Astrocyte (in vitro differentiated cells and primary cell): Measurements from ENCODE around the gene MRPL14. TPM values are rescaled to one million over a fixed set of nuclear protein-coding genes. Genes with fewer than 3 reads are reported as not detected.

Source experiments
- DNase-seq: peaks from one replicate; pipeline ENCODE4 v3.0.0-alpha.2; 2010; ENCODE audit warnings: low read depth
- FAIRE-seq: peaks from 2 replicates; lab custom pipeline; 2011; peaks lifted over from hg19 to GRCh38; lab: Jason Lieb, UNC
- H2AFZ ChIP-seq: 2 replicates; pipeline ENCODE4 v1.6.0; 2012; ENCODE audit warnings: low read depth, low read length, inconsistent platforms
- H3K27ac ChIP-seq: 2 replicates; pipeline ENCODE4 v1.5.1; 2011; ENCODE audit warnings: low read depth, low read length, inconsistent platforms
- H3K27me3 ChIP-seq: 2 replicates; pipeline ENCODE4 v1.6.0; 2011; ENCODE audit warnings: low read length, inconsistent platforms; ENCODE audit not compliant: insufficient read depth
- H3K36me3 ChIP-seq: 2 replicates; pipeline ENCODE4 v1.5.1; 2011; ENCODE audit warnings: low read length, inconsistent platforms; ENCODE audit not compliant: insufficient read depth
- H3K4me1 ChIP-seq: 2 replicates; pipeline ENCODE4 v1.5.1; 2011; ENCODE audit warnings: low read length, inconsistent platforms; ENCODE audit not compliant: insufficient read depth
- H3K4me2 ChIP-seq: 2 replicates; pipeline ENCODE4 v1.6.0; 2012; ENCODE audit warnings: low read length, inconsistent platforms
- H3K4me3 ChIP-seq: 2 replicates; pipeline ENCODE4 v1.5.1; 2011; ENCODE audit warnings: low read depth, mild to moderate bottlenecking, low read length, inconsistent platforms; ENCODE audit not compliant: insufficient read depth
- H3K79me2 ChIP-seq: 2 replicates; pipeline ENCODE4 v1.6.0; 2012; ENCODE audit warnings: mild to moderate bottlenecking, low read length, inconsistent platforms; ENCODE audit not compliant: insufficient read depth
- H3K9ac ChIP-seq: 2 replicates; pipeline ENCODE4 v1.6.0; 2012; ENCODE audit warnings: mild to moderate bottlenecking, low read length, inconsistent platforms
- H3K9me3 ChIP-seq: 2 replicates; pipeline ENCODE4 v1.5.1; 2012; ENCODE audit warnings: low read depth, mild to moderate bottlenecking, low read length, inconsistent platforms; ENCODE audit not compliant: insufficient read depth
- H4K20me1 ChIP-seq: 2 replicates; pipeline ENCODE4 v1.6.0; 2012; ENCODE audit warnings: low read length, inconsistent platforms; ENCODE audit not compliant: insufficient read depth
- H3K27ac Mint-ChIP-seq: one replicate; pipeline ENCODE4 v1.8.0; 2021; ENCODE audit warnings: mild to moderate bottlenecking, mixed read lengths; ENCODE audit not compliant: unreplicated experiment
- H3K27me3 Mint-ChIP-seq: one replicate; pipeline ENCODE4 v1.8.0; 2021; ENCODE audit warnings: low read depth, mixed read lengths; ENCODE audit not compliant: unreplicated experiment
- H3K36me3 Mint-ChIP-seq: one replicate; pipeline ENCODE4 v1.8.0; 2021; ENCODE audit warnings: low read depth, mixed read lengths; ENCODE audit not compliant: unreplicated experiment
- H3K4me1 Mint-ChIP-seq: one replicate; pipeline ENCODE4 v1.8.0; 2021; ENCODE audit warnings: low read depth, mixed read lengths; ENCODE audit not compliant: unreplicated experiment
- H3K4me3 Mint-ChIP-seq: one replicate; pipeline ENCODE4 v1.8.0; 2021; ENCODE audit warnings: mild to moderate bottlenecking, moderate library complexity, mixed read lengths; ENCODE audit not compliant: unreplicated experiment
- H3K9me3 Mint-ChIP-seq: one replicate; pipeline ENCODE4 v1.8.0; 2021; ENCODE audit warnings: mild to moderate bottlenecking, mixed read lengths; ENCODE audit not compliant: unreplicated experiment
- EZH2 ChIP-seq: IDR thresholded peaks from 2 replicates; pipeline ENCODE4 v1.6.1; 2012; ENCODE audit warnings: mild to moderate bottlenecking, low read length, inconsistent platforms; ENCODE audit not compliant: insufficient read depth
- total RNA-seq: library from RNA; stranded (reverse); gene quantifications from 2 replicates; pipeline ENCODE4 v1.2.1, GENCODE V29; 2021
- TF ChIP-seq, protein P1 (sequence below): IDR thresholded peaks from 2 replicates; pipeline ENCODE4 v1.5.1; 2011; ENCODE audit warnings: low read depth, mild to moderate bottlenecking, inconsistent platforms, low read length, moderate library complexity; ENCODE audit not compliant: insufficient read depth

MRPL14 gene
- total RNA-seq, 1 donor from 2014 or later, result 56.1 TPM

DNA sequence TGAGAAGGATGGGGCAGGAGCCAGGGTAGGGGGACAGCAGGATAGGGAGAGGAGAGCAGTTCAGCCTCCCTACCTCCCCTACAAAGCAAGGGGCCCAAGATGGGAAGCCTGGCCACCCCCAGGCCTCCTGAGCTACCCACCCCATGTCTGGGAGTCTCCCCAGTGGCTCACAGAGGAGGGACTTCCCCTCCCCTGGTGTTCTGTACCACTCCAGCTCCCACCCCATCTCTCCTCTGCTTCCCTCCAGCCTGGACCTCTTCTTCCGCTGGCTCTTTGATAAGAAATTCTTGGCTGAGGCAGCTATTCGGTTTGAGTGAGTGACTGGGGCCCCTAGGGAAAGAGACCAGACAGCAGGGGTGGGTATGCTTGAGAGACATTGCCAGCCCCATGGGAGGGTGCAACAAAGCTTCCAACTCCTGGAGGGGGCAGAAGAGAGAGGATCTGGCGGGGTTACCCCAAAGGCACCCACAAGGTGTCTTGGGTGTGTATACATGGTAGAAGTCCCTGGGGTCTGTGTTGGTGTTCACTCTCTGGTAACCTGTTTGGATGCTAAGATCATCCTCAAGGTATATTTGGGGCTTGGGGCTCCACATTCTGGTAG lies 23.2 kb upstream of the MRPL14 start:
- no peaks in the 10 kb centered on the region for H3K27me3 ChIP-seq
- no peaks in the 10 kb centered on the region for H3K4me1 Mint-ChIP-seq
- peaks cover 6% of the 10 kb centered on the region for H3K36me3 ChIP-seq
- H3K9ac ChIP-seq, result no peak overlapping the region
- no peak for DNase-seq
- H3K9me3 ChIP-seq, result no peaks in the 10 kb centered on the region
- H2AFZ ChIP-seq, result no peak overlapping the region
- no peak overlapping the region for H3K27ac ChIP-seq
- no peaks in the 10 kb centered on the region for H3K79me2 ChIP-seq
- no peaks in the 10 kb centered on the region for H3K4me1 ChIP-seq
- no peak overlapping the region for H3K27ac Mint-ChIP-seq
- no peaks in the 10 kb centered on the region for H3K27me3 Mint-ChIP-seq
- no peak for TF ChIP-seq EZH2
- TF ChIP-seq, protein P1, sequence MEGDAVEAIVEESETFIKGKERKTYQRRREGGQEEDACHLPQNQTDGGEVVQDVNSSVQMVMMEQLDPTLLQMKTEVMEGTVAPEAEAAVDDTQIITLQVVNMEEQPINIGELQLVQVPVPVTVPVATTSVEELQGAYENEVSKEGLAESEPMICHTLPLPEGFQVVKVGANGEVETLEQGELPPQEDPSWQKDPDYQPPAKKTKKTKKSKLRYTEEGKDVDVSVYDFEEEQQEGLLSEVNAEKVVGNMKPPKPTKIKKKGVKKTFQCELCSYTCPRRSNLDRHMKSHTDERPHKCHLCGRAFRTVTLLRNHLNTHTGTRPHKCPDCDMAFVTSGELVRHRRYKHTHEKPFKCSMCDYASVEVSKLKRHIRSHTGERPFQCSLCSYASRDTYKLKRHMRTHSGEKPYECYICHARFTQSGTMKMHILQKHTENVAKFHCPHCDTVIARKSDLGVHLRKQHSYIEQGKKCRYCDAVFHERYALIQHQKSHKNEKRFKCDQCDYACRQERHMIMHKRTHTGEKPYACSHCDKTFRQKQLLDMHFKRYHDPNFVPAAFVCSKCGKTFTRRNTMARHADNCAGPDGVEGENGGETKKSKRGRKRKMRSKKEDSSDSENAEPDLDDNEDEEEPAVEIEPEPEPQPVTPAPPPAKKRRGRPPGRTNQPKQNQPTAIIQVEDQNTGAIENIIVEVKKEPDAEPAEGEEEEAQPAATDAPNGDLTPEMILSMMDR, result no peak
- H3K4me3 ChIP-seq, result no peak overlapping the region
- no peak overlapping the region for H3K4me3 Mint-ChIP-seq
- no peaks in the 10 kb centered on the region for H3K9me3 Mint-ChIP-seq
- FAIRE-seq, result no peak
- peaks cover 24% of the 10 kb centered on the region for H4K20me1 ChIP-seq
- H3K36me3 Mint-ChIP-seq, result peaks cover 22% of the 10 kb centered on the region
- no peak overlapping the region for H3K4me2 ChIP-seq

DNA sequence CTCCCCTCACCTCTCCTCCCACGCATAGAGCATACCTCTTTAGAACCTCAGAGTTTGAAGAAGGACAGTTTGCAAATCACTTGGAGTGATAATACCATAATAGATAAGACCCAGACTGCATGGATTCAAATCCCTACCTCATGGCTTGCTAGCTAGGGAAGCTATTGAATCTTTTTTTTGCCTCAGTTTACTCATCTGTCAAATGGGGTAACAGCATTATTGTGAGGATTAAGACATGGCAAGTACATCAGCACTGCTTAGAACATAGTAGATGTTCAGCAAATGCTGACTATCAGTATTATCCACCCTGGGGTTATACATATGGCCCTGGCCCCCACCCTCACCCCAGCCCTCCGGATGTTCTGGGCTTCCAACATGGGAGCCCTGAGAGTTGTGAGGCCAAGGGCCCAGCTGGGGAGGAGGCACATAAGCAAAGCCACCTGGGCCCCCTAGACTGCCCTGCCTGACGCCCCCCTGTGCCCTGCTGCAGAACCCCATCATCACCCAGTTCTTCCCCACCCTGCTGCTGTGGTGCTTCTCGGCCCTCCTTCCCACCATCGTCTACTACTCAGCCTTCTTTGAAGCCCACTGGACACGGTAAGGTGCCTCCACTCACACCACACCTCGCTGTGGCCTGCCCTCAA lies 22.2 kb upstream of the MRPL14 start:
- DNase-seq, result no peak
- no peaks in the 10 kb centered on the region for H3K4me1 ChIP-seq
- TF ChIP-seq, protein P1, result no peak
- no peak for TF ChIP-seq EZH2
- no peak overlapping the region for H3K9ac ChIP-seq
- Mint-ChIP-seq H3K4me3 (no peak overlapping the region), H3K9me3 (no peaks in the 10 kb centered on the region), H3K36me3 (peaks cover 22% of the 10 kb centered on the region), H3K27me3 (no peaks in the 10 kb centered on the region), H3K4me1 (no peaks in the 10 kb centered on the region), H3K27ac (no peak overlapping the region)
- H2AFZ ChIP-seq, result no peak overlapping the region
- H3K4me2 ChIP-seq, result no peak overlapping the region
- H3K27me3 ChIP-seq, result no peaks in the 10 kb centered on the region
- H3K4me3 ChIP-seq, result no peak overlapping the region
- H3K9me3 ChIP-seq, result no peaks in the 10 kb centered on the region
- no peak for FAIRE-seq
- peaks cover 6% of the 10 kb centered on the region for H3K36me3 ChIP-seq
- H3K79me2 ChIP-seq, result no peaks in the 10 kb centered on the region
- no peak overlapping the region for H3K27ac ChIP-seq
- peaks cover 24% of the 10 kb centered on the region for H4K20me1 ChIP-seq

DNA sequence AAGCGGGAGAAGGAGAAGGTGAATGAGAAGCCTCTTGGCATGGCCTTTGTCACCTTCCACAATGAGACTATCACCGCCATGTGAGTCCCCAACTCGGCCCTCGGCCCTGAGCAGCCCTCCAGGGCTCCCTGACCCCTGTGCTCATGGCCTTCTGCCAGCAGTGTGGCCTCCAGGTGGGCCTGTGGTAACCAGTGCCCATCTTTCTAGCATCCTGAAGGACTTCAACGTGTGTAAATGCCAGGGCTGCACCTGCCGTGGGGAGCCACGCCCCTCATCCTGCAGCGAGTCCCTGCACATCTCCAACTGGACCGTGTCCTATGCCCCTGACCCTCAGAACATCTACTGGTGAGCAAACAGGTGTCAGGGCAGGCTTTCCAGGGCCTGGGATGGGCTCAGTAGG lies 21.1 kb upstream of the MRPL14 start:
- H3K27ac Mint-ChIP-seq, result no peak overlapping the region
- no peak overlapping the region for H3K9ac ChIP-seq
- TF ChIP-seq, protein P1, result no peak
- no peak for TF ChIP-seq EZH2
- H3K4me1 Mint-ChIP-seq, result no peaks in the 10 kb centered on the region
- H3K4me1 ChIP-seq, result no peaks in the 10 kb centered on the region
- H3K4me2 ChIP-seq, result no peak overlapping the region
- H3K4me3 ChIP-seq, result no peak overlapping the region
- H2AFZ ChIP-seq, result no peak overlapping the region
- H3K27me3 Mint-ChIP-seq, result no peaks in the 10 kb centered on the region
- H3K9me3 Mint-ChIP-seq, result no peaks in the 10 kb centered on the region
- no peak for DNase-seq
- peaks cover 6% of the 10 kb centered on the region for H3K36me3 ChIP-seq
- H3K4me3 Mint-ChIP-seq, result no peak overlapping the region
- peaks cover 25% of the 10 kb centered on the region for H4K20me1 ChIP-seq
- H3K27ac ChIP-seq, result no peak overlapping the region
- no peaks in the 10 kb centered on the region for H3K27me3 ChIP-seq
- H3K79me2 ChIP-seq, result no peaks in the 10 kb centered on the region
- H3K36me3 Mint-ChIP-seq, result peaks cover 24% of the 10 kb centered on the region
- no peak for FAIRE-seq
- H3K9me3 ChIP-seq, result no peaks in the 10 kb centered on the region
